Fibroblast of lung (primary cell): ENCODE data around the gene ZNF622.

Experiments used
- EZH2 ChIP-seq: IDR thresholded peaks from 2 replicates; pipeline ENCODE4 v1.5.1; 2012; ENCODE audit warnings: low read length, control low read depth, mild to moderate bottlenecking; ENCODE audit errors: missing control alignments
- TF ChIP-seq, protein P1 (sequence below), 2 donors: IDR thresholded peaks in 1 of 2; conservative IDR thresholded peaks in 1 of 2; 1 replicate in 1 of 2; 2 replicates in 1 of 2; pipeline ENCODE4 v1.5.1; 2011 to 2012; ENCODE audit warnings: low read length in 2 of 2, control low read depth in 1 of 2, inconsistent platforms in 1 of 2, low read depth in 1 of 2, mild to moderate bottlenecking in 1 of 2

DNA sequence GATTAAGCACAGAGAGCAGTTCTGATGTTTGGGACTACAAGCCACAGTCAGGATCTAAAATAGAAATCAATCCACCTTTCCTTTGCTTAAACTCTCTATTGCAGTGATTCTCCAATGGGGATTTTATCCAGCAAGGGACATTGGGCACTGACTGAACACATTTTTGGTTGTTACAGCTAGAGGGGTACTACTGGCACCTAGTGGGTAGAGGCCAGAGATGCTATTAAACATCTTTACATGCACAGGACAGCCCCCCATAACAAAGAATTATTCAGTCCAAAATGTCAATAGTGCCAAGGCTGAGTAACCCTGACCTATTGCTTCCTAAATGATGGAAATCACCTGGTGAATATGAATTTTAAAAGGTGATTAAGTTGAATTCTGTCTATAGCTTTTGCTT lies 12.0 kb downstream of the ZNF622 start:
- TF ChIP-seq, protein P1, sequence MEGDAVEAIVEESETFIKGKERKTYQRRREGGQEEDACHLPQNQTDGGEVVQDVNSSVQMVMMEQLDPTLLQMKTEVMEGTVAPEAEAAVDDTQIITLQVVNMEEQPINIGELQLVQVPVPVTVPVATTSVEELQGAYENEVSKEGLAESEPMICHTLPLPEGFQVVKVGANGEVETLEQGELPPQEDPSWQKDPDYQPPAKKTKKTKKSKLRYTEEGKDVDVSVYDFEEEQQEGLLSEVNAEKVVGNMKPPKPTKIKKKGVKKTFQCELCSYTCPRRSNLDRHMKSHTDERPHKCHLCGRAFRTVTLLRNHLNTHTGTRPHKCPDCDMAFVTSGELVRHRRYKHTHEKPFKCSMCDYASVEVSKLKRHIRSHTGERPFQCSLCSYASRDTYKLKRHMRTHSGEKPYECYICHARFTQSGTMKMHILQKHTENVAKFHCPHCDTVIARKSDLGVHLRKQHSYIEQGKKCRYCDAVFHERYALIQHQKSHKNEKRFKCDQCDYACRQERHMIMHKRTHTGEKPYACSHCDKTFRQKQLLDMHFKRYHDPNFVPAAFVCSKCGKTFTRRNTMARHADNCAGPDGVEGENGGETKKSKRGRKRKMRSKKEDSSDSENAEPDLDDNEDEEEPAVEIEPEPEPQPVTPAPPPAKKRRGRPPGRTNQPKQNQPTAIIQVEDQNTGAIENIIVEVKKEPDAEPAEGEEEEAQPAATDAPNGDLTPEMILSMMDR (conservative IDR thresholded peaks at IDR 0.05 in 1 of 2, IDR thresholded peaks at IDR 0.05 in 1 of 2; ENCODE audit: low read depth in 1 of 2, low read length in 2 of 2): peak in 1 of 2 donors; percentile 5
- TF ChIP-seq EZH2: no peak
